ENCODE measurements around the gene SFT2D1. TPM values are rescaled to one million over a fixed set of nuclear protein-coding genes. Genes with fewer than 3 reads are reported as not detected.

Gene SFT2D1
- total and polyA plus RNA-seq, 7 donors, result 26.0 to 92.8 (median 46.2) TPM

- no peaks in the 10 kb centered on the region for H3K4me1 ChIP-seq
- peaks cover 0 to 15% (median 0%) of the 10 kb centered on the region in 3 donors for H3K27me3 ChIP-seq
- 53 to 64% methylated on average over 8 of the region's 8 CpGs for WGBS, 2 donors
- H3K9me3 ChIP-seq, result no peaks in the 10 kb centered on the region
- no peaks in the 10 kb centered on the region for H3K36me3 ChIP-seq
- intact Hi-C loops (cut with DNase I), result no loop called here
- no peak for TF ChIP-seq POLR2AphosphoS5 (IDR thresholded peaks at IDR 0.05)
- no peak for TF ChIP-seq EP300 (IDR thresholded peaks at IDR 0.05)
- TF ChIP-seq, protein P1, sequence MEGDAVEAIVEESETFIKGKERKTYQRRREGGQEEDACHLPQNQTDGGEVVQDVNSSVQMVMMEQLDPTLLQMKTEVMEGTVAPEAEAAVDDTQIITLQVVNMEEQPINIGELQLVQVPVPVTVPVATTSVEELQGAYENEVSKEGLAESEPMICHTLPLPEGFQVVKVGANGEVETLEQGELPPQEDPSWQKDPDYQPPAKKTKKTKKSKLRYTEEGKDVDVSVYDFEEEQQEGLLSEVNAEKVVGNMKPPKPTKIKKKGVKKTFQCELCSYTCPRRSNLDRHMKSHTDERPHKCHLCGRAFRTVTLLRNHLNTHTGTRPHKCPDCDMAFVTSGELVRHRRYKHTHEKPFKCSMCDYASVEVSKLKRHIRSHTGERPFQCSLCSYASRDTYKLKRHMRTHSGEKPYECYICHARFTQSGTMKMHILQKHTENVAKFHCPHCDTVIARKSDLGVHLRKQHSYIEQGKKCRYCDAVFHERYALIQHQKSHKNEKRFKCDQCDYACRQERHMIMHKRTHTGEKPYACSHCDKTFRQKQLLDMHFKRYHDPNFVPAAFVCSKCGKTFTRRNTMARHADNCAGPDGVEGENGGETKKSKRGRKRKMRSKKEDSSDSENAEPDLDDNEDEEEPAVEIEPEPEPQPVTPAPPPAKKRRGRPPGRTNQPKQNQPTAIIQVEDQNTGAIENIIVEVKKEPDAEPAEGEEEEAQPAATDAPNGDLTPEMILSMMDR (IDR thresholded peaks at IDR 0.05), result no peak
- no peak for TF ChIP-seq POLR2A (IDR thresholded peaks at IDR 0.05)
- no peak overlapping the region for H3K27ac ChIP-seq
- no peak for DNase-seq
- no peak overlapping the region for H3K4me3 ChIP-seq
Observed at GRCh38 chr6:166286839-166287271, 55.5 kb downstream of the SFT2D1 start.

GRCh38 chr6:166285233-166285632 lies 57.1 kb downstream of the SFT2D1 start:
- WGBS, 2 donors, result 56 to 69% methylated on average over 6 of the region's 6 CpGs
- H3K36me3 ChIP-seq, result no peaks in the 10 kb centered on the region
- no peaks in the 10 kb centered on the region for H3K4me1 ChIP-seq
- H3K27ac ChIP-seq, result no peak overlapping the region
- DNase-seq, result no peak
- no peak overlapping the region for H3K4me3 ChIP-seq
- intact Hi-C loops (cut with DNase I), result no loop called here
- no peak for TF ChIP-seq EP300 (IDR thresholded peaks at IDR 0.05)
- TF ChIP-seq POLR2AphosphoS5 (IDR thresholded peaks at IDR 0.05), result no peak
- TF ChIP-seq, protein P1 (IDR thresholded peaks at IDR 0.05), result no peak
- no peak for TF ChIP-seq POLR2A (IDR thresholded peaks at IDR 0.05)
- H3K27me3 ChIP-seq, result peaks cover 0 to 11% (median 0%) of the 10 kb centered on the region in 3 donors
- no peaks in the 10 kb centered on the region for H3K9me3 ChIP-seq

DNA sequence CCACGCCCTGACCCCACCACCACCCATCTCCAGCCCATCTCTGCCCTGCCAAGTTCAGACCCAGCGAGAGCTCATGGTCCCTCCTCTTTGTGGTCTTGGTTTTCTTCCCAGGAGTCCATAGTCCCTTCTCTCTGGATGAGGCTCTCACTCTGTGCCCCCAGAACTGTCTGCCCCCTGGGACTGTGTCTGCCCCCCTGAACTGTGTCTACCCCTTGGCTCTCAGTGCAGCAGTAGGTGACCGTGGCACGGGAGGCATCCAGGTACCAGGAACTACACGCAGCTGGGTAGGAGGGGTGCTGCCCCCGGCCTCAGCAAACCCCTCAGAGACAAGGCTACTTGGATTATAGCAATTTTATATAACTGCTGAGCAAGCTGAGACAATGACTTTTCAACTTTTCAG lies 57.7 kb downstream of the SFT2D1 start:
- Histone ChIP-seq H3K9me3 (no peaks in the 10 kb centered on the region), H3K4me1 (no peaks in the 10 kb centered on the region), H3K27ac (no peak overlapping the region), H3K36me3 (no peaks in the 10 kb centered on the region), H3K27me3 (peaks cover 0 to 11% (median 0%) of the 10 kb centered on the region in 3 donors), H3K4me3 (no peak overlapping the region)
- WGBS, 2 donors, result 70 to 87% methylated on average over 6 of the region's 6 CpGs
- intact Hi-C loops (cut with DNase I), result no loop called here
- DNase-seq, result no peak
- TF ChIP-seq, protein P1 (IDR thresholded peaks at IDR 0.05), result no peak
- TF ChIP-seq EP300 (IDR thresholded peaks at IDR 0.05), result no peak
- TF ChIP-seq POLR2A (IDR thresholded peaks at IDR 0.05), result no peak

- Histone ChIP-seq H3K27ac (no peak overlapping the region), H3K36me3 (no peaks in the 10 kb centered on the region), H3K4me3 (no peak overlapping the region), H3K9me3 (no peaks in the 10 kb centered on the region), H3K27me3 (peaks cover 0 to 11% (median 0%) of the 10 kb centered on the region in 3 donors), H3K4me1 (no peaks in the 10 kb centered on the region)
- WGBS, 2 donors, result 62 to 80% methylated on average over 11 of the region's 11 CpGs
- DNase-seq, result no peak
- TF ChIP-seq, protein P1 (IDR thresholded peaks at IDR 0.05), result no peak
- no peak for TF ChIP-seq POLR2AphosphoS5 (IDR thresholded peaks at IDR 0.05)
- TF ChIP-seq EP300 (IDR thresholded peaks at IDR 0.05), result no peak
- no peak for TF ChIP-seq POLR2A (IDR thresholded peaks at IDR 0.05)
- intact Hi-C loops (cut with DNase I), result no loop called here
Observed at GRCh38 chr6:166282394-166283032, 59.8 kb downstream of the SFT2D1 start.

DNA sequence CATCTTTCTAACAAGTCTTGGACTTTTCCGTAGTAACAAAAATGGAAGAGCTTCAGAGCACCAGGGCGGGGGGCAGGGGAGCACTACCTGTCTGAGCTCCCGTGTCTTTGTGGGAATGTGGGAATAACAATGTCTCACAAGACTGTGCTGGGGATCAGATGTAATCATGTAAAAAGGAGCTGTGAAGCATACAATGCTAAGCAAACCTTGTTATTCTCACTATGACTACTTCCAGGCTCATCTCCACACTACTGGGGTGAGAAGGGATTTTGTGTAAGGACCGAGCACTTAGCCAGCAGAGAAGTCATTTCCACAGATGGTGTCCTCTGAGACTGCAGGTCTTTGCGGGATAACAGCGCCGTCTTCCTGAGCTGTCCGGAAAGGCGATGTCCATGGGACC lies 61.2 kb downstream of the SFT2D1 start:
- DNase-seq, result no peak
- Histone ChIP-seq H3K4me3 (no peak overlapping the region), H3K27me3 (peaks cover 0 to 12% (median 0%) of the 10 kb centered on the region in 3 donors), H3K4me1 (peaks cover 0 to 12% (median 5%) of the 10 kb centered on the region in 4 donors), H3K36me3 (no peaks in the 10 kb centered on the region), H3K9me3 (no peaks in the 10 kb centered on the region), H3K27ac (no peak overlapping the region)
- intact Hi-C loops (cut with DNase I), result no loop called here
- WGBS, 2 donors, result 89 to 90% methylated on average over 9 of the region's 9 CpGs
- TF ChIP-seq EP300 (IDR thresholded peaks at IDR 0.05) (no peak), POLR2AphosphoS5 (IDR thresholded peaks at IDR 0.05) (no peak), POLR2A (IDR thresholded peaks at IDR 0.05) (no peak)
- TF ChIP-seq, protein P1 (IDR thresholded peaks at IDR 0.05), result no peak
